HepG2 (cell line): ENCODE data around the gene ASCC2. TPM values are rescaled to one million over a fixed set of nuclear protein-coding genes. Genes with fewer than 3 reads are reported as not detected.

Experiments
- ARID4A ChIP-seq: sonication (generic); formaldehyde crosslinking; IDR thresholded peaks from 2 replicates; pipeline ENCODE4 v1.5.0; 2020; ENCODE audit warnings: mild to moderate bottlenecking, missing genetic modification reagents, borderline replicate concordance
- ATF5 ChIP-seq: sonication (generic); formaldehyde crosslinking; IDR thresholded peaks from 2 replicates; pipeline ENCODE4 v1.4.0; 2020; ENCODE audit warnings: mild to moderate bottlenecking, low read depth, missing genetic modification reagents
- BATF2 ChIP-seq: sonication (generic); formaldehyde crosslinking; IDR thresholded peaks from 2 replicates; pipeline ENCODE4 v1.8.0; 2022; ENCODE audit warnings: mild to moderate bottlenecking, missing genetic modification reagents, moderate library complexity
- EHMT2 ChIP-seq: fragments of 200-600 bp; sonication (generic); IDR thresholded peaks from 2 replicates; pipeline ENCODE4 v1.7.0; 2017; ENCODE audit warnings: antibody characterized with exemption, low read depth, low read length, borderline replicate concordance
- HNF4A ChIP-seq: sonication (generic); formaldehyde crosslinking; IDR thresholded peaks from 2 replicates; pipeline ENCODE4 v1.4.0; 2020; ENCODE audit warnings: missing genetic modification reagents
- MAZ ChIP-seq, 2 experiments: sonication (generic) in 1 of 2; formaldehyde crosslinking in 1 of 2; IDR thresholded peaks; 2 replicates each; pipeline versions ENCODE4 v1.5.0 to v1.6.1; 2012 to 2020; ENCODE audit warnings: low read depth in 2 of 2, mild to moderate bottlenecking in 2 of 2, borderline replicate concordance in 1 of 2, improper control_type of control experiment in 1 of 2, low read length in 1 of 2, missing genetic modification reagents in 1 of 2, moderate library complexity in 1 of 2
- MLXIP ChIP-seq: sonication (generic); formaldehyde crosslinking; IDR thresholded peaks from 2 replicates; pipeline ENCODE4 v1.9.0; 2021; ENCODE audit warnings: missing genetic modification reagents, borderline replicate concordance
- MXI1 ChIP-seq: IDR thresholded peaks from 3 replicates; pipeline ENCODE4 v1.6.1; 2012; ENCODE audit warnings: low read depth, low read length, inconsistent platforms, borderline replicate concordance
- PHF21A ChIP-seq: sonication (generic); formaldehyde crosslinking; IDR thresholded peaks from 2 replicates; pipeline ENCODE4 v1.5.0; 2020; ENCODE audit warnings: mild to moderate bottlenecking, missing genetic modification reagents
- REPIN1 ChIP-seq: sonication (generic); formaldehyde crosslinking; IDR thresholded peaks from 2 replicates; pipeline ENCODE4 v1.8.0; 2022; ENCODE audit warnings: missing genetic modification reagents, low read depth, mild to moderate bottlenecking, borderline replicate concordance
- TEAD3 ChIP-seq: optimal IDR thresholded peaks from 2 replicates; pipeline ENCODE3; 2016; ENCODE audit warnings: borderline replicate concordance
- THAP11 ChIP-seq: IDR thresholded peaks from 2 replicates; pipeline ENCODE4 v1.6.1; 2016; ENCODE audit warnings: missing biosample characterization, missing genetic modification reagents
- ZNF180 ChIP-seq: sonication (generic); formaldehyde crosslinking; IDR thresholded peaks from 2 replicates; pipeline ENCODE4 v1.4.0; 2020; ENCODE audit warnings: low read depth, missing genetic modification reagents, borderline replicate concordance
- ZNF296 ChIP-seq: sonication (generic); formaldehyde crosslinking; conservative IDR thresholded peaks from 2 replicates; pipeline ENCODE4 v1.5.0; 2020; ENCODE audit warnings: mild to moderate bottlenecking, missing genetic modification reagents
- ZNF343 ChIP-seq: sonication (generic); formaldehyde crosslinking; IDR thresholded peaks from 2 replicates; pipeline ENCODE4 v1.4.0; 2020; ENCODE audit warnings: mild to moderate bottlenecking, missing genetic modification reagents
- ZNF484 ChIP-seq: sonication (generic); formaldehyde crosslinking; IDR thresholded peaks from 2 replicates; pipeline ENCODE4 v1.5.1; 2020; ENCODE audit warnings: mild to moderate bottlenecking, low read depth, missing genetic modification reagents, borderline replicate concordance
- ZNF530 ChIP-seq: sonication (generic); formaldehyde crosslinking; IDR thresholded peaks from 2 replicates; pipeline ENCODE4 v1.5.0; 2020; ENCODE audit warnings: low read depth, mild to moderate bottlenecking, missing genetic modification reagents
- ZNF562 ChIP-seq: sonication (generic); formaldehyde crosslinking; IDR thresholded peaks from 2 replicates; pipeline ENCODE4 v1.8.0; 2022; ENCODE audit warnings: missing genetic modification reagents, borderline replicate concordance
- ZNF720 ChIP-seq: sonication (generic); formaldehyde crosslinking; IDR thresholded peaks from 2 replicates; pipeline ENCODE4 v1.4.0; 2020; ENCODE audit warnings: missing genetic modification reagents
- polyA plus RNA-seq, 8 experiments: library from polyadenylated mRNA; depleted of rRNA in 3 of 8; stranded (reverse) in 7 of 8; unstranded in 1 of 8; fragments of >200 nt; fragmentation: Illumina TruSeq in 4 of 8; extraction: Trizol in 4 of 8; gene quantifications; 2 replicates each; pipeline versions ENCODE4 v1.2.1 to v1.2.3, GENCODE V29; 2011 to 2016; ENCODE audit warnings: low read depth in 4 of 8, missing spikeins in 1 of 8, mixed read lengths in 1 of 8; ENCODE audit not compliant: insufficient read depth in 1 of 8
- total RNA-seq, 5 experiments: library from RNA; depleted of rRNA; stranded (reverse); fragments of >200 nt; fragmentation: Illumina TruSeq; extraction: Trizol; gene quantifications; 2 replicates each; pipeline ENCODE4 v1.2.3, GENCODE V29; 2016; ENCODE audit warnings: low read depth in 1 of 5

ASCC2 gene
- total and polyA plus RNA-seq, 2 of the 13 experiments (the other 11 are each of a cell fraction or from before 2014, with no cell fraction given): 26.2 to 26.3 TPM

- TF ChIP-seq MXI1 (no peak), ZNF562 (CRISPR knock-in tag) (no peak), THAP11 (CRISPR knock-in tag) (peak; percentile 78), ZNF720 (no peak; the same call in 1 of the 2 replicates), BATF2 (CRISPR knock-in tag) (no peak), MAZ (IDR thresholded peaks at IDR 0.05; ENCODE audit: borderline replicate concordance, low read depth, low read length) (no peak), MAZ (CRISPR knock-in tag; IDR thresholded peaks at IDR 0.05; ENCODE audit: low read depth) (no peak), ZNF296 (CRISPR knock-in tag) (no peak), TEAD3 (CRISPR knock-in tag) (no peak), ZNF180 (CRISPR knock-in tag) (no peak), ATF5 (CRISPR knock-in tag) (no peak), ARID4A (CRISPR knock-in tag) (peak; percentile 15; the same call in 1 of the 2 replicates), MLXIP (no peak), ZNF530 (CRISPR knock-in tag) (no peak), REPIN1 (no peak), EHMT2 (no peak), ZNF484 (peak; percentile 98; the same call in 1 of the 2 replicates), ZNF343 (0 out of 2 replicates have a peak, but pooled peaks have one; percentile 47), PHF21A (CRISPR knock-in tag) (peak; percentile 83), HNF4A (CRISPR knock-in tag) (peak; percentile 26; the same call in 1 of the 2 replicates)
Measured at GRCh38 chr22:29799217-29799680, 38.8 kb downstream of the ASCC2 start (continued).
